Colon (tissue), 2 donors: Measurements from ENCODE around the gene TSPYL1.
A peak's percentile ranks its signal among the peaks of the same experiment; 100 is the strongest.
"Not testable (repeated sequence)": the region's sequence is repeated elsewhere in the genome, so short reads cannot be mapped to it uniquely, and the experiment has no call there.

Experiments used
- FAIRE-seq: peaks from 2 replicates; lab custom pipeline; 2012; peaks lifted over from hg19 to GRCh38; lab: Jason Lieb, UNC
- donor health status: control.
- donor health status: control.

Gene TSPYL1

DNA sequence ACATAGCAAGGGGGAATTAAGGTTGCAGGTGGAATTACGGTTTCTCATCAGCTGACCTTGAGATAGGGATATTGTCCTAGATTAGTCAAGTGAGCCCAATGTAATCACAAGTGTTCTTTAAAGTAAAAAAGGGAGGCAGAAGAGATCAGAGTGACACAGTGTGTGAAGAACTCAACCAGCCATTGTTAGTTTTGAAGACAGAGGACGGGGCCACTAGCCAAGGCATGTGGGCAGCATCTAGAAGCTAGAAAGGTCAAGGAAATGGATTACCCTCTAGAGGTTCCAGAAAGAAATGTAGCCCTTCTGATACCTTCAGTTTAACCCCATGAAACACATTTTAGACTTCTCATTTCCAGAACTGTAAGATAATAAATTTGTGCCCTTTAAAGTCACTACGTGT lies 18.5 kb upstream of the TSPYL1 start:
- no peak for FAIRE-seq

DNA sequence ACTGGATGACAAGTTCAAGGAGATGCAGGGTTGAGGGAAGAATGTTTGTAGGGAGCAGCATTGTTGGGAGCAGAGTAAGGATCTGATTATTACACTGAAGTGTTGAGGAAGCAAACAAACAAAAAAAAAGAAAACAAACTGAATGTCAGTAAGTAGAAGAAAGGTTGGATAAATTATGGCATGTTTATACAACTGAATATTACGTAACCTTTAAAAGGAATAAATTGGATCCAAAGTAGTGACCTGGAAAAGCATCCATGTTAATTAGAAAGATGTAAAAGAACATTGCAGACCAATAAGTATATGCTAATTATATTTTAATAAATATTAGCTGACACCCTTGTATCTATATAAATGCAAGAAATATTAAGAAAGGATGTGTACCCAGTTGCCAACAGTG lies 12.8 kb upstream of the TSPYL1 start:
- no peak for FAIRE-seq

DNA sequence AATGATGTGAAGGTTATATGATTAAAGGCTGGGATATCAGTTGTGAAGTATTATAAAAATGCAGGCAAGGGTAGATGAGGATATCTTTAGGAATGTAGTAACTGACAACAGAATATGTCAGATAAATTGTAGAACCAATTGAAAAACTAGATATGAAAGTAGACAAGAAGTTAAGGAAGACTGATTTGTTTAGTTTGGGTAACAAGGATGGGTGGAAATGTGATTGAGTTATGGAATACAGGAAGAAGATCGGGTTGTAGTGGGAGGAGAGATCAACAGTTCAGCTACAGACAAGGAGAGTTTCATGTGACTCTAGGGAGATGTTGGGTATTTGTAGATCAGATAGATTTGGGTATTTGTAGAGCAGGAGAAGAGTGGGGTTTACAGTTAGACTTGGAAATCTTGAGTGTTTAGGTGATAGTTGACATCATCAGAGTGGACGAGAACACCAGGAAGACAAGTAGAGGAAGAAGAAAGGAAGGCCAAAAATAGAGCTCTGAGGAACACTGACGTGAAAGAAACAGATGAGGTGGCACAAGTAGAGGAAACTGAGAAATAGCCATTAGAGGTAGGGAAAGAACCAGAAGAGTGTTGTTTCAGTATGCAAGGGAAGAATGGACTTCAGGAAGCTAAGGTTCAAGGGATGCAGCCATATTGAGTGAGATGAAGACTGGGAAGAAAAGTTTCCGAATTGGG lies 12.1 kb upstream of the TSPYL1 start:
- FAIRE-seq = no peak

DNA sequence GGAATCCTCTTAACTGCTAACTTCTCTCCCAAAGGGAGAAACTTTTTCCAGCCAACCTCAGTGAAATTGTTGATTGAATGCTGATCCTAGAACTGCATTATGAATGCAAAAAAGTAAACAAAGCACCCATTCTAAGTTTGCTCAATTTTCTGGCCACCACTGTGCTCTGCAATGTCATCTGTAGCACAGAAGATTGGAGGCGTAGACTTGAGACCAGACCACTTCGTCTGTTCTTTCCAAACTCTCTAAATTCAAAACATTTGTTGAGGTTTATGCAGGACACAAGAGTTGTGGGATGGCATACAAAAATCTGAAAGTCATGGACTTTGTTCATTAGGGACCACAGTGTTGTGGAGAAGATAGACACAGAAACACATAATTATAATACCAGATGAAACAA lies 11.1 kb upstream of the TSPYL1 start:
- no peak for FAIRE-seq

DNA sequence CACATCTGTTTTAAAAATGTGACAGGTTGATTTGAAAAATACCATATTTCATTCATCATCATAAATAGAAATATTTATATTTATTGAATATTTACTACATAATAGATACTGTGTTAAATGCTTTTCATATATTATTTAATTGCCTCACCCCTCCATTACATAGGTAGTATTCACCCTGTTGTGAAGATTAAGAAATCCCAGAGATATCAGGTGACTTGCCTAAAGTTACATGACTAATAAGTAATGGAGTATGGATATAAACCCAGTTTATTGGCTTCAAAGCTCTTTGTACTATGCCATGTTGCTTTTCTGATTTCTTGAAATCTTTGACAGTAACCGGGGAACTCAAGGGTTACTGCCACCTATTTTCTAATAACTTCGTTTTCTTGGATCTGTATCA lies 10.1 kb upstream of the TSPYL1 start:
- no peak for FAIRE-seq

DNA sequence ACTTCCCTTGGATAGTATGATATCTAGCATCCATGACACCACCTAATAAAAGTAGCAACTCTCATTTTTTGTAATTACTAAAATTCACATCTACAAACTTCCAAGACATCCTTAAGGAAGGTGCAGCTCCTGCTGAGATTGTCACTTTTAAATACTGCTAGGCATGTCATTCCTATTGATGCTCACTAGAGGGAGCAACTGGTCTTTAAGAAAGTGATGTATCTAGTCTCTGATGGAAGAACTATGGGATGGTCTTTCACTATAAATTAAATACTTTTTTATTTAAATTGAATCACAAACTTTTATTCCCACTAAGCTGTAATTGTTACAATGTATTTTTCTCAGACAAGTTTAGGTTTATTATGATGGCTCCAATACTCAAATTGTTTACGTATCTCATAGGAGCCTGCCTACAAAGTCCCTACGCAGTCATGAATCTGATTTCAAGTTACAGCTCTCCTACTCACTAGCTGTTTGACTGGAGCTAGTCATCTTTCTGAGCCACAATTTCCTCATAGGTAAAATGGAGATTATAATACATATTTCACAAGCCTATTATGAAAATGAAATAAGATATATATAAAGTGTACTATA lies 8.1 kb upstream of the TSPYL1 start:
- FAIRE-seq = peak; percentile 84

DNA sequence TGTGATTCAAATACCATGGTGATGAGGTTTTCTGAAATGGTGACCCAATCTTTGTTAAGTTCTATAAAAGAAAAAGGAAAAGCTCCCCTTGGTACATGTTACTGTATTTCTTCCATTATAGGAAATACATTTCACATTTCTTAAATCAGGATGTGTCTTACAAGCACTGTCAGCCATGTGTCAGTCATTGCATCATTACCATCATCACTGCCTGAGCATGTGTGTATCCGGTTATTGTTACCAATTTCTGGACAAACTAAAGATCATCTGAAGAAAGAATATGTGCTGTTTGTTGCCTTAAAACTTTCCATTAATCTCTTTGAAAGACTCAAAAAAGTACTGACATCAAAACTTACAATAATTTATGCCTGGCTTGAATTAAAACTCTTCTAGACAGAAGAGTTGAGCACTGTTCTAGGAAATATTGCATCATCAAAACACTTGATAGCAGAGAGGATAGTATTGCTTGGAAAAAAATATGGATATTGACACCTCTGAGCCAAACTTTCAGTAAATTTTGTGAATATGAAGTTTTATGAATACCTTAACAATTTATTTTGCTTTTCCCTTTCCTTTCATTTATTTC lies 7.1 kb upstream of the TSPYL1 start:
- FAIRE-seq = no peak

DNA sequence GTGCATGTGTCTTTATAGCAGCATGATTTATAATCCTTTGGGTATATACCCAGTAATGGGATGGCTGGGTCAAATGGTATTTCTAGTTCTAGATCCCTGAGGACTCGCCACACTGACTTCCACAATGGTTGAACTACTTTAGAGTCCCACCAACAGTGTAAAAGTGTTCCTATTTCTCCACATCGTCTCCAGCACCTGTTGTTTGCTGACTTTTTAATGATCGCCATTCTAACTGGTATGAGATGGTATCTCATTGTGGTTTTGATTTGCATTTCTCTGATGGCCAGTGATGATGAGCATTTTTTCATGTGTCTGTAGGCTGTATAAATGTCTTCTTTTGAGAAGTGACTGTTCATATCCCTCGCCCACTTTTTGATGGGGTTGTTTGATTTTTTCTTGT lies 5.3 kb upstream of the TSPYL1 start:
- not testable (repeated sequence) for FAIRE-seq

DNA sequence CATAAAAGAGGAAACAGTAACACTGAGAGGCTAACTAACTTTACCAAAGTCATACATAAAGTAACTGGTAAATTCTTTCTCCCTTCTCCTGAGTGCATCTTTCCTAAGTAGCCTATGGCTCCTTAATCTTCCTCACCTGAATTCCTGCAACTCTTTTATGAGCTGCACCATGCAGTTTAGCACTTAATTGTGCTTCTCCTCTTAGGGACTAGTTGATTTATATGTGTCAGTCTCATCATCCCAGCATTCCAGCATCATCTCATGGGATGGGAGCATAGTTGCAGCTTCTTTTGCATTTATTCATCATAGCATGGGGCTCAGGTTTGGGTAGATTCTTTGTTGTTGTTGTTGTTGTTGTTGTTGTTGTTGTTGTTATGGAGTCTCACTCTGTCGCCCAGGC lies 3.5 kb upstream of the TSPYL1 start:
- no peak for FAIRE-seq

DNA sequence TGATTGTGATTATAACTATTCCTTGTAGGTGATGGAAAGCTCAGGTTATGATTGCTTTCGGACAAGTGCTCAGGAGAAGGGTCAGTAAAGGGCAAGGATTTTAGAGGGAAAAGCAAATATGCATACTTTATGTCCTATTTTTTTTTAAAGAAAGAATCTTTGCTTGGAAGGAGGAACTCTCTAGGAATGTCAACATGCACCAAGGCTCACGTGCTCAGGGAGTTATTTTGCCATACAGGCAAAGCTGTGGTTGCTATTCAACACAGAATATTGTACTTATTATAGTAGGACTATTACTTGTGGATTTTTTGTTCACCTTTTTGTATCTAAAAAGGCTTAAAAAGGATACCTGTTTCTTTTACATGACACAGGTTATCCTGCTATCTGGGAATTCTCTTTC lies 3.0 kb upstream of the TSPYL1 start:
- no peak for FAIRE-seq

DNA sequence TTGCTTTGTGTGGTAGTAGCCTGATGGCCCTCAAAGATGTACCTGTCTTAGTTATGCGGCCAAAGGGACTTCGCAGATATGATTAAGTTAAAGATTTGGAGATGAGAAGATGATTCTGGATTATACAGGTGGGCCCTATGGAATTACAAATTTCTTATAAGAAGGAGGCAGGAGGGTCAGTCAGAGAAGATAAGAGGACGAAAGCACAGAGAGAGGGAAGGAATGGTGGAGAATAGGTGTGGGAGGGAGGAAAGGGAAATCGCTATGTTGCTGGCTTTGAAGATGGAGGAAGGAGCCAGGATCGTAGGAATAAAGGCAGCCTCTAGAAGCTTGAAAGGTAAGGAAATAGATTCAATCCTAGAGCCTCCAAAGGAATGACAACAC lies 1.2 kb upstream of the TSPYL1 start:
- FAIRE-seq = no peak

DNA sequence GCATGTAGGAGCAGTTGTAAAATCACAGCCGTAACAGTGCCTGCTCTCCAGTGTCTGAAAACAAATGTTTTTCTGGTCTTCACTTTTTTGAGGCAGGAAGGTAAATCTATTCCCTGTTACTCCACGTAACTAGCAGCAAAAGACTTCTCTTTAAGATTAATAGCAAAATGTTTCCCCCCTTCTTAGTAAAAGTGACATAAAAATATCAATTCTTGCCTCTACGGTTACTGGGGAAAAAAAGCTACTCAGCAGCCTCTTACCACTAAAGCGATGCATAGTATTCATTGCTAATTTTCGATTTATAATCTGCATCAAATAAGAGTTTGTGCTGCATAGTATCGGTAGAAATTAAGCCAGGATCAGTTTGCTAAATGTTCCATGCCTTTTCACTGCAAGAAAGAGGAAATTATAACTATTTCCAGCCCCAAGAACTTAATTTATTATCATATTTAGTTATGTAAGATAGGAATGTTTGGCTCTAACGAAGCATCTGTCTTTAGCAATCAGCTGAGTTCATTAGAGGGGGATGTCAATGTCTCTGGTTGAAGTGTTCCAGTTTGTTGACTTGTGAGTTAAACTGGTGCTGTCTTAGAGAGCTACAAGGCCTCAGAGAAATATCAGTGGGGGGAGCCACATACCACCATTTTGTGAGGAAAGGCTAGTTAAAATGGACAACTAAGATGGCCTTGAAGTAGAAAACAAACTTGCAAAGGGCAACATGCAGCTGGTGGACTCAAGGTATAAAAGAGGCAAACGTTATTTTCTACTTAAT lies 617 bp upstream of the TSPYL1 start:
- FAIRE-seq = no peak

DNA sequence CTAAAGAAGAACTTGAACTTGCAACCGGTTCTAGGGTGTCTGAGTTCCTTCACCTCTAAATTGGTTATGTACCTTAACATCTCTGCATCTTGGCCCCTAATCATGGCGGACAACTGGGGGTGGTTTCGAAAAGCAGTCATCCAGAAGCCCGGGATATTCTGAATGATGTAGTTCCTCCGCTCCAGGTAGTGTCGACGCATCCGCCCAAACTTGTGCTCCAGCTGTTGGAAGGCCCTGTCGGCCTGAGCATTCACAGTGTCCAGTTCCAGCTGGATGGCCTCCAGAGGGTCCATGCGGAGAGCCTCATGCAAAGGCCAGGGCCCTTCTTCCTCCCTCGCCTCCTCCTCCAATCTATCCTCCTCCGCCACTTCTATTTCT lies 887 bp downstream of the TSPYL1 start:
- no peak for FAIRE-seq

DNA sequence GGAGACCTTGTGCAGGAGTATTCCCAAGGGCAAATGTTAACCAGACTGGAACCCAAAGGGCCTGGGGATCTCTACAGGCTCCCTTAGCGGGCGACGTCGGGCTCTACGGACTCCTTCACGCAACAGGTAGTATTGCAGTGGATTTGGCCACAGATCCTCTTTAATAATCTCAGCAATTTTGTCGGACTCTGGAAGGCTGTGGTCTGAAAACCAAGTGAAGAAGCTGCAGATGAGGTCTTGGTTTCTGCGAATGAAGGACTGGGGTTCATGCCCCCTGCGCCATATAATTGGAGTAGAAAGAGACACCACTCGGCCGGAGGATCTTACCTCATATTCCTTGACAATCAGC lies 1.3 kb downstream of the TSPYL1 start:
- FAIRE-seq = no peak

DNA sequence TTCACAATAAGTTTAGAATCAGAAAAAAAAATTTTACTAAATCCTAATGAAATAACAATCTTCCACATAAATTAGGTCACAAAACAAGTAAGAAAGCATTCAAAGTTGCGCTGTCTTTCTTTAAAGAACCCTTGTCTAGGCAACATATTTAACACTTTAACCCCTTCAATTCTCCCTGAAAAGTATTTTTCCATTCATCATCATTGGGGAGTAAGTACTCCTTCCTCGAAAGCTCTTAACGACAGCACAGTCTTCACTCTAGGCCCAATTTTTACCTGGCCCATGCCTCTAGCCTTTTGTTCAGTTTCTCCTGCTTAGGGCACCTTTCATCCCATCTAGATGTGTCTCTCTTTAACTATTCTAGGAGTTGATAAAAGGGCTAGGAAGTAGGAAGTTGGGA lies 2.6 kb downstream of the TSPYL1 start:
- FAIRE-seq = no peak

DNA sequence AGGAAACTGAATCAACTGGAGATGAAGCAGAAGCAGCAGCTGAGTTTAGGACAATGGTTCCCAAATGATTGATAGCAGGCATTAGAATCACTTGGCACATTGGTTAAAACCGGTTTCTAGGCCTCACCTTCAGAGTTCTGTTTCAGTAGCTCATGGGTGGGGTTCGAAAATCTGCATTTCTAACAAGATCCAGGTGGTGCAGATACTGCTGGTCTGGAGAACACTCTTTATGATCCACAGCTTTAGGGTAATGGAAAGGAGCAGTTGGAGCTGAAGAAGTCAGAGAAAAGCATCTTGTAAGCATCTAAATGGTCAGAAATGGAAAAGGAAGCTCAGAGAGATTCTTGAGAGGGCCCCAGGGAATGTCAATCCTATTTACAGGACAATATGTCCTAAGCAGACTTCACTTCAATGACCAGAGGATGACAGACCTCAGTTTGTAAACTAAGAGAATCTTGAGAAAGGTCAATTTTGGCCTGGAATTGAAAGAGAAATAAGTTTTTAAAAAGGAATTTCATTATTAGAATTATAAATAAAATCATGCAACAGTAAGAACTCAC lies 8.5 kb downstream of the TSPYL1 start:
- FAIRE-seq = no peak

DNA sequence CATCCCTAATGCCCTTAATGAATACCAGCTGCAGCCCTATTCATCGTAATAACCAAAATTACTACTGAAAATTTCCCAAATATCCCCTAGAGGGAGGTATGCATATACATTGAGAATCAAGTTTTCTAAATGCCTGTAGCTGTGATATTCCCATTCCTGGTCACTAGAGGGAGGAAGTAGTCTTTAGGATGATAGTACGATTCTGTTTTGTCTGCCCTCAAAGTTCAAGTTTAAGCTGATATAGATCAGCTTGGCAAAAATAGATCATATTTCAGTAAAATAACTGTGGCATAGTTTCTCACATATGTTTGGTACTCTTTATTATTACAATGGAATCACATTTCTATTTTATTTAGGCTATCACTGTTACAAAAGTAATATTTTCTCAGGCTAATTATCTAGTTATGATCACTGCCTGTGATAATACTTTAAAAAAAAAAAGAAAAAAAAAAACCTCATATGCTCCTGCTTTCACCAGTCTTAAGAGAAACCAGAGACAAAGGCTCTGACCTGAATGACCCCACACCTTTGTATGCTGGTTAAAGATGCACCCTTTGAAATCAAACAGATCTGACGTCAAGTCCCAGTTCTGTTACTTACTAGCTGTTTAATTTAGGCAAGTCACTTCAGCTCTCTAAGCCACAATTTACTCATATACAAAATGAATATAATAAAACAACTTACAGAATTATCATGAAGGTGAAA lies 11.0 kb downstream of the TSPYL1 start:
- FAIRE-seq = no peak

DNA sequence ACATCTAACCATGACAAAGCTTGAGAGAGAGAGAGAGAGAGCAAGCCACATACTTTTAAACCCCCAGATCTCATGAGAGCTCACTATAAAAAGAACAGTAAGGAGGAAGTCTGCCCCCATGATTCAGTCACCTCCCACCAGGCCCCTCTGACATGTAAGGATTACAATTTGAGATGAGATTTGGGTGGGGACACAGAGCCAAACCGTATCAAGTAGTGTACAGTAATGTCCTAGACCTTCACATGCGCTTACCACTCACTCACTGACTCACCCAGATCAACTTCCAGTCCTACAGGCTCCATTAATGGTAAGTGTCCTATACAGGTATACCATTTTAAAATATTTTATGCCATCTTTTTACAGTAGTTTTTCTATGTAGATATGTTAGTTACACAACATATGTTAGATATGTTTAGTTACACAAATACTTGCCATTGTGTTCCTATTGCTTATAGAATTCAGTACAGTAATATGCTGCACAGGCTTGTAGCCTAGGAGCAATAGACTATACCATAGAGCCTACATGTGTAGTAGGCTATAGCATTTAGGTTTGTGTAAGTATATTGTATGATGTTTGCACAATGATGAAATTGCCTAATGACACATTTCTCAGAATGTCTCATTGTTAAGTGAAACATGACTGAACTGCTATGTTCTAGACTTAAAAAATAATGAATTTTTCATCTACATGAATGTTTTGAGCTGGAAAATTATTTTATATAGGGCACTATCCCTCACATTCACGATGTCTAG lies 11.7 kb downstream of the TSPYL1 start:
- FAIRE-seq = no peak

DNA sequence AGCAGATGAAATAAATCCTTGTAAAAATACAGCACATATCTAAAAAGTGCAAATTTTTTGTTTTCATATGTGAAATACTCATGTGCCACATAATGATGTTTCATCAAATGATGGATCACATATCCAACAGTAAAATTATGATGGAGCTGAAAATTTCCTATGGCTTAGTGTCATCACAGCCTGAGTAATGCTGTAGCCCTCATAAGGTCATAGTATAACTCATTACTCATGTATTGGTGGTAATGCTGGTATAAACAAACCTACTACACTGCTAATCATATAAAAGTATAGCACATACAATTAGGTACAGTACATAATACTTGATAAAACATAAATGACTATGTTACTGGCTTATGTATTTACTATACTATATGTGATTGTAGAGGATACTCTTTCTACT lies 12.9 kb downstream of the TSPYL1 start:
- FAIRE-seq = no peak

DNA sequence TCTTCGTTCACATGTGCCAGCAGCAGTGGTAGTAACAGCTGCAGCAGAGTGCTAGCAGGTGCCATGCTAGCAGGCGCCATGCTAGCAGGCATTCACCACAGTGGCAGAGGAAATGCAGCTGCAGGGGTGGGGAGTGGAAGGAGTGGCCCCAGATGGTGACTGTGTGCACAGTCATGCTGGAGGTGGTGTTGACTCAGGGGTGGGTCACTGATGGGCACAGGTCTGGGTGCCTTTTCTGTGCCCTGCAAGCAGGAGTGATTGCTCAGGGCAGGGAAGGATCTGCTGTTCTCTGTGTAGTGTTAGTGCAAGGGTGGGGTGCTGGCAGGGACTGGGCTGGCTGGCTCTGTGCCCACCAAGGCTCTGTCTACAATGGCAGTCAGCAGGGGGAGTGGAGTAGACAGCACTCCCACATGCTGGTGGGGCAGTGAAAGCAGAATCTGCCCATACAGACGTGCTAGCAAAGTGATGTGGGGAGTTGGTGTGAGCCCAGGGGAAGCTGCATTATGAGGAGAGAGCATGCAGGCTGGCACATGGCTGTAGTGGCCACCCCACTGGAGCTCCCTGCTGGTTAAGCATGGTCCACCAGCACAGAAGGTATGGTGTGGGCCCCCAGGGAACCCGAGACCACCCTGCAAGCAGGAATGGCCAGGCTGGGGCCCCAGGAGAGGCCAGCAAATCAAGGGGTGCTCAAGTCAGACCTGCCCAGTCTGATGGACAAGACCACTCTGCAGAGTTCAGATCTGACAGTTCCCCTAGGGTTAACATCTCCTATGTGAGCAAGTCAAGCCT lies 14.5 kb downstream of the TSPYL1 start:
- no peak for FAIRE-seq

DNA sequence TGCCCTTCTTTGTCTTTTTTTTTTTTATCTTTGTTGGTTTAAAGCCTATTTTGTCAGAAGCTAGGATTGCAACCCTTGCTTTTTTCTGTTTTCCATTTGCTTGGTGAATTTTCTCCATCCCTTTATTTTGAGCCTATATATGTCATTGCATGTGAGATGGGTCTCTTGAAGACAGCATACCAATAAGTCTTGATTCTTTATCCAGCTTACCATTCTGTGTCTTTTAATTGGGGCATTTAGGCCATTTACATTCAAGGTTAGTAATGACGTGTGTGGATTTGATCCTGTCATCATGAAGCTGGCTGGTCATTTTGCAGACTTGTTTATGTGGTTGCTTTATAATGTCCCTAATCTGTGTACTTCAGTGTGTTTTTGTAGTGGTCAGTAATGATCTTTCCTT lies 16.4 kb downstream of the TSPYL1 start:
- no peak for FAIRE-seq
